Measurements from ENCODE around the gene BCL2. TPM values are rescaled to one million over a fixed set of nuclear protein-coding genes. Genes with fewer than 3 reads are reported as not detected.

Gene BCL2
- total RNA-seq, 1 donor from 2014 or later = 16.5 TPM

- TF ChIP-seq, protein P1, sequence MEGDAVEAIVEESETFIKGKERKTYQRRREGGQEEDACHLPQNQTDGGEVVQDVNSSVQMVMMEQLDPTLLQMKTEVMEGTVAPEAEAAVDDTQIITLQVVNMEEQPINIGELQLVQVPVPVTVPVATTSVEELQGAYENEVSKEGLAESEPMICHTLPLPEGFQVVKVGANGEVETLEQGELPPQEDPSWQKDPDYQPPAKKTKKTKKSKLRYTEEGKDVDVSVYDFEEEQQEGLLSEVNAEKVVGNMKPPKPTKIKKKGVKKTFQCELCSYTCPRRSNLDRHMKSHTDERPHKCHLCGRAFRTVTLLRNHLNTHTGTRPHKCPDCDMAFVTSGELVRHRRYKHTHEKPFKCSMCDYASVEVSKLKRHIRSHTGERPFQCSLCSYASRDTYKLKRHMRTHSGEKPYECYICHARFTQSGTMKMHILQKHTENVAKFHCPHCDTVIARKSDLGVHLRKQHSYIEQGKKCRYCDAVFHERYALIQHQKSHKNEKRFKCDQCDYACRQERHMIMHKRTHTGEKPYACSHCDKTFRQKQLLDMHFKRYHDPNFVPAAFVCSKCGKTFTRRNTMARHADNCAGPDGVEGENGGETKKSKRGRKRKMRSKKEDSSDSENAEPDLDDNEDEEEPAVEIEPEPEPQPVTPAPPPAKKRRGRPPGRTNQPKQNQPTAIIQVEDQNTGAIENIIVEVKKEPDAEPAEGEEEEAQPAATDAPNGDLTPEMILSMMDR (conservative IDR thresholded peaks at IDR 0.05) = no peak
- no peaks in the 10 kb centered on the region for H3K27me3 Mint-ChIP-seq
- no peaks in the 10 kb centered on the region for H3K4me1 Mint-ChIP-seq (ENCODE audit: unreplicated experiment)
- no peak for DNase-seq (ENCODE audit: extremely low spot score, unreplicated experiment)
- H3K36me3 Mint-ChIP-seq = peaks cover 11% of the 10 kb centered on the region
- H3K4me3 Mint-ChIP-seq = no peak overlapping the region
- peaks cover 9% of the 10 kb centered on the region for H3K9me3 Mint-ChIP-seq
- H3K27ac Mint-ChIP-seq = no peak overlapping the region
Measured at GRCh38 chr18:63247506-63247905, 72.1 kb downstream of the BCL2 start.

GRCh38 chr18:63245600-63245999 is 74.0 kb downstream of the BCL2 start:
- no peak for DNase-seq (ENCODE audit: extremely low spot score, unreplicated experiment)
- Mint-ChIP-seq H3K27me3 (no peaks in the 10 kb centered on the region), H3K36me3 (peaks cover 9% of the 10 kb centered on the region), H3K4me1 (ENCODE audit: unreplicated experiment) (peaks cover 2% of the 10 kb centered on the region), H3K4me3 (no peak overlapping the region), H3K27ac (no peak overlapping the region), H3K9me3 (peaks cover 9% of the 10 kb centered on the region)
- TF ChIP-seq, protein P1 (conservative IDR thresholded peaks at IDR 0.05) = no peak

GRCh38 chr18:63244607-63245006 is 75.0 kb downstream of the BCL2 start:
- peaks cover 5% of the 10 kb centered on the region for H3K9me3 Mint-ChIP-seq
- TF ChIP-seq, protein P1 (conservative IDR thresholded peaks at IDR 0.05) = no peak
- no peak for DNase-seq (ENCODE audit: extremely low spot score, unreplicated experiment)
- H3K4me3 Mint-ChIP-seq = no peak overlapping the region
- no peaks in the 10 kb centered on the region for H3K27me3 Mint-ChIP-seq
- H3K4me1 Mint-ChIP-seq (ENCODE audit: unreplicated experiment) = peaks cover 4% of the 10 kb centered on the region
- H3K27ac Mint-ChIP-seq = no peak overlapping the region
- peaks cover 9% of the 10 kb centered on the region for H3K36me3 Mint-ChIP-seq

DNA sequence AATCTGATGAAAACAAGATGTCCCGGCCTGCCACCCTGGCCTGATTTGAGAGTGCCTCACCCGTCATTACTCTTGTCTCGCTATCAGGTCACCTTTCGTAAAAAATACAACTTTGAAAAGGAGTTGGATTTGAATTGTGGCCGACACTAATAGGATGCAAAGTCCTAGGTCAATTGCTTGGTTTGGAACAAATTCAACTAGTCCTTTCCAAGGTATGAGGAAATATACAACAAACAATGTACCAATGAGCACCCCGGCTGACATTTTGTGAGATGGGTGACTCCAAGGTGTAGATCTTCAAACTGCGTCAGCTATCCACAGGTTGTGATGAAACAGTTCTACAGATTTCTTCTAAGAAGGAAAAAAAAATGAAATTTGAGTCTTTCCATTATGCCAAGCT is 77.8 kb downstream of the BCL2 start:
- TF ChIP-seq, protein P1 (conservative IDR thresholded peaks at IDR 0.05) = no peak
- DNase-seq (ENCODE audit: extremely low spot score, unreplicated experiment) = no peak
- peaks cover 19% of the 10 kb centered on the region for H3K4me1 Mint-ChIP-seq (ENCODE audit: unreplicated experiment)
- no peaks in the 10 kb centered on the region for H3K27me3 Mint-ChIP-seq
- H3K4me3 Mint-ChIP-seq = no peak overlapping the region
- H3K27ac Mint-ChIP-seq = no peak overlapping the region
- peaks cover 6% of the 10 kb centered on the region for H3K36me3 Mint-ChIP-seq
- peaks cover 3% of the 10 kb centered on the region for H3K9me3 Mint-ChIP-seq

DNA sequence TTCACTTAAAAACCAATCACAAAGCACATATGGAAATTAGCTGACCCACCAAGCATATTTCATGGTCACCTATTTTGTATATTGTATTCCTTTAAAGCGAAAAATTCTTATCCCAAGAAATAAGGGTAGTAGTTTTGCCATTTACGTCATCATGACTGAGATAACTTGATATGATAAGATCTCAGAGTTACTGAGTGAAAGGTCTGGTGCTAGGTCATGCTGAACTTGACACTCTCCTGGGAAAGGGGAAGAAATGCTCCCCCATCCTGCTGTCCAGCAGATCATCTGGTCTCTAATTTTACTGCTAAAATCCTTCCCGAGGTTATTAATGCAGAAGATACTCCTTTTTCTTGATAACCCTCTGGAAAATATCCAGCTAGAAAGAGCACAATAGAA is 78.3 kb downstream of the BCL2 start:
- Mint-ChIP-seq H3K27me3 (no peaks in the 10 kb centered on the region), H3K36me3 (peaks cover 3% of the 10 kb centered on the region), H3K27ac (no peak overlapping the region), H3K4me3 (no peak overlapping the region), H3K9me3 (no peaks in the 10 kb centered on the region), H3K4me1 (ENCODE audit: unreplicated experiment) (peaks cover 19% of the 10 kb centered on the region)
- DNase-seq (ENCODE audit: extremely low spot score, unreplicated experiment) = no peak
- TF ChIP-seq, protein P1 (conservative IDR thresholded peaks at IDR 0.05) = no peak
